GM18909 (cell line): ENCODE results near the gene SFN.

Source experiments
- ATAC-seq: cut with Tn5 transposase; IDR thresholded peaks from one replicate; pipeline ENCODE4 v1.9.1; 2021; ENCODE audit warnings: mild to moderate bottlenecking; ENCODE audit not compliant: unreplicated experiment, poor library complexity

The SFN gene

GRCh38 chr1:26909951-26910342 is 47.0 kb downstream of the SFN start:
- no peak for ATAC-seq

- no peak for ATAC-seq
Observed at GRCh38 chr1:26910343-26911160, 47.6 kb downstream of the SFN start.

GRCh38 chr1:26911399-26912146 is 48.6 kb downstream of the SFN start:
- ATAC-seq, result no peak

- no peak for ATAC-seq
Observed at GRCh38 chr1:26912147-26912490, 49.2 kb downstream of the SFN start.

GRCh38 chr1:26913389-26913753 is 50.4 kb downstream of the SFN start:
- ATAC-seq, result no peak
